ENCODE measurements around the gene LPCAT2.

The LPCAT2 gene

DNA sequence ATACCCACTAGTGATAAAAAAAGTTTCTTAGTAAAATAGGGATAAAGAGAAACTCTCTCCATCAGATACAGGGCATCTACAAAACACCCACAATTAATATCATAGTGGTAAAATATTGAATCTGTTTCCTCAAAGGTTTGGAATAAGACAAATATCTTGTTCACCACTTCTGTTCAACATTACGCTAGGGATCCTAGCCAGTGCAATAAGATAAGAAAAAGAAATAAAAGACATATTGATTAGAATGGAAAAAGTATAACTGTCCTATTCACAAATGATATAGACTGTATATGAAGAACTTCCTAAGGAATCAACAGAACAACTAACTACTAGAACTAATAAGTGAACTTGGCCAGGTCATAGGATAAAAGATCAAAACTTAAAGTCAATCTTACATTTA is 12.9 kb downstream of the LPCAT2 start:
- Histone ChIP-seq H3K9me3 (ENCODE audit: control insufficient read depth in 1 of 2, low read length in 2 of 2) (peaks cover 0 to 17% of the 10 kb centered on the region in 2 donors), H3K4me1 (ENCODE audit: control insufficient read depth in 1 of 2, insufficient read depth in 2 of 2, low read length in 2 of 2) (no peaks in the 10 kb centered on the region), H3K36me3 (ENCODE audit: control insufficient read depth in 1 of 2, insufficient read depth in 2 of 2, low read length in 2 of 2) (no peaks in the 10 kb centered on the region), H3K27me3 (ENCODE audit: control insufficient read depth in 1 of 2, insufficient read depth in 2 of 2, low read length in 2 of 2) (no peaks in the 10 kb centered on the region), H3K4me3 (ENCODE audit: low read depth in 1 of 2, low read length in 2 of 2) (no peak overlapping the region), H3K9ac (ENCODE audit: low read depth in 1 of 2, low read length in 2 of 2) (no peak overlapping the region), H3K27ac (ENCODE audit: low read depth, low read length) (no peak overlapping the region)

DNA sequence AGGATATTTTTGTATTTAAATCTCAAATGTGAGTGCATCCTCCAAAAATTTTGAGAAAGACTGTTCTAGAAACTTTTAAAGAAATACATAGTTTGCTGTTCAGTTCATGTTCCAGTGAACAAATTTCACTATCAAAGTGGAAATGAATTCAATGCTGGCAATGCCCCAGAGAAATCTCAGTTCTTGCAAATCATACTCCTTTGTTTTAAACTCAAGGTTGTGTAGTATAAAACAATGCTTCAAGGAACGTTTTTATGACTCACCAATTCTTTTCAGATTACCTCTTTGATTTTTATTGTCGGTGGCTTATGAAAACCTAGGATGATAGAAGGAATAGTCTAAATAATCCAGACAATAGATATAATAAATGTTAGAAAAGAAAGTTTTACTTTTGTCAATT is 17.6 kb downstream of the LPCAT2 start:
- Histone ChIP-seq H3K4me3 (ENCODE audit: low read depth in 1 of 2, low read length in 2 of 2) (no peak overlapping the region), H3K4me1 (ENCODE audit: control insufficient read depth in 1 of 2, insufficient read depth in 2 of 2, low read length in 2 of 2) (no peaks in the 10 kb centered on the region), H3K36me3 (ENCODE audit: control insufficient read depth in 1 of 2, insufficient read depth in 2 of 2, low read length in 2 of 2) (no peaks in the 10 kb centered on the region), H3K27me3 (ENCODE audit: control insufficient read depth in 1 of 2, insufficient read depth in 2 of 2, low read length in 2 of 2) (no peaks in the 10 kb centered on the region), H3K27ac (ENCODE audit: low read depth, low read length) (no peak overlapping the region), H3K9ac (ENCODE audit: low read depth in 1 of 2, low read length in 2 of 2) (no peak overlapping the region), H3K9me3 (ENCODE audit: control insufficient read depth in 1 of 2, low read length in 2 of 2) (peaks cover 0 to 11% of the 10 kb centered on the region in 2 donors)

DNA sequence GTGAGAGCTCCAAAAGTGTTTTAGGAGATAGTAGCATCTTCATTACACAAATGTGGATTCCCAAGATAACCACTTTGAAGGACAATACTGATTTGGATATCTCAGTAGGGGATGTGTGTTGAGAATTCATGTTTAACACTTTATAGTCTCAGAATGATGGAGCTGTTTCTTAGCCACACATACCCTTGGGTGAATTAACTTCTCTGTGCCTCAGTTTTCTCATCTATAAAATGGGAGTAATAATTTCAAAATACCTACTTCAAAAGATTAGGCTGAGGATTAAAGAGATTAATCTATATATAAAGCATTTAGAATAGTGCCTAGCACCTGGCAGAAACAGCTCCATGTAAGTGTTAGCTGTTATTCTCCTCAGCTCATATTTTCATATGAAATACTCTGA is 19.0 kb downstream of the LPCAT2 start:
- Histone ChIP-seq H3K27ac (ENCODE audit: low read depth, low read length) (no peak overlapping the region), H3K9me3 (ENCODE audit: control insufficient read depth in 1 of 2, low read length in 2 of 2) (no peaks in the 10 kb centered on the region), H3K36me3 (ENCODE audit: control insufficient read depth in 1 of 2, insufficient read depth in 2 of 2, low read length in 2 of 2) (no peaks in the 10 kb centered on the region), H3K9ac (ENCODE audit: low read depth in 1 of 2, low read length in 2 of 2) (no peak overlapping the region), H3K4me3 (ENCODE audit: low read depth in 1 of 2, low read length in 2 of 2) (no peak overlapping the region), H3K4me1 (ENCODE audit: control insufficient read depth in 1 of 2, insufficient read depth in 2 of 2, low read length in 2 of 2) (no peaks in the 10 kb centered on the region), H3K27me3 (ENCODE audit: control insufficient read depth in 1 of 2, insufficient read depth in 2 of 2, low read length in 2 of 2) (no peaks in the 10 kb centered on the region)

DNA sequence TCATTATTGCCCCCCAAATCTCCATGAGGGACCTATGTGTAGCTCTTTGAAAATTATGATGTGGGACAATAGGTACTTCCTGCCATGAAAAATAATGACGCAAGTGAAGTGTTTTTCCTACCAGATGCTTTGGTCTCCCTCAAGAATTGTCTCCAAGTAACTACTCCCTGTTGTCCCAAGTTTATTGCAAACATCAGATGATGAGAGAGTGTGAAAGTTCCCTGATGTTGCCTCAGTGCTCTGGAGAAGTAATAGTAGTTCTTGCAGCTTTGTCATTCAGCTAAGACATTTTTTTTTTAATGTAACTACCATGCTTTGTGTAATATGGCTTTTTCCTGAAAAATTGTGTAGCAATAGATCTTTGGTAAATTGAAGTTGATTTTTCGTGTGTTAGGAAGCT is 20.1 kb downstream of the LPCAT2 start:
- Histone ChIP-seq H3K9me3 (ENCODE audit: control insufficient read depth in 1 of 2, low read length in 2 of 2) (no peaks in the 10 kb centered on the region), H3K27me3 (ENCODE audit: control insufficient read depth in 1 of 2, insufficient read depth in 2 of 2, low read length in 2 of 2) (no peaks in the 10 kb centered on the region), H3K4me1 (ENCODE audit: control insufficient read depth in 1 of 2, insufficient read depth in 2 of 2, low read length in 2 of 2) (no peaks in the 10 kb centered on the region), H3K9ac (ENCODE audit: low read depth in 1 of 2, low read length in 2 of 2) (no peak overlapping the region), H3K27ac (ENCODE audit: low read depth, low read length) (no peak overlapping the region), H3K4me3 (ENCODE audit: low read depth in 1 of 2, low read length in 2 of 2) (no peak overlapping the region), H3K36me3 (ENCODE audit: control insufficient read depth in 1 of 2, insufficient read depth in 2 of 2, low read length in 2 of 2) (no peaks in the 10 kb centered on the region)

DNA sequence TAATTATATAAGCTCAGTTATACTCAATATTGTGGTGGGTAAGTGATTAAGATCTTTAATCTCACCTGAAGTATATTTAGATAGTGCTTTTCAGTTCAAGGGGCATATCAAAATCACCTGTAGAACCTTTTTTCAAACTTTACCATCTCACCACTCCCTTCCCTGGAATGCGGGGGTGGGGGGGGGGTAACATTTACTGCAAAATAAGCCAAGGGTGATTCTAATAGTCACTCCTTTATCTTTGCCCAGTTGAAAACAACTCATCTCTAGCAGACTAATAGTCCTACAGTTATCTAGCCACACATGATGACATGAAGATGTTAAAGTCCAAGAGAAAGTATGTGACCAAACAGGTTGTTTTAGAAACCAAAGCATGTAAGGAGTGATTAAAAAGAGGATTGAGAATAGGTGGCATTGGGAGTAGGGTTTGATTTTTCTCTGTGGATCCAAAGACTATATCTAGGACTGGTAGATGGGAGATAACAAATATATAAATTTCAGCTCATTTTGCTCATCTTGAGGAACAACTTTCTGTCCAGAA is 21.5 kb downstream of the LPCAT2 start:
- no peaks in the 10 kb centered on the region for H3K36me3 ChIP-seq (ENCODE audit: control insufficient read depth in 1 of 2, insufficient read depth in 2 of 2, low read length in 2 of 2)
- H3K4me3 ChIP-seq (ENCODE audit: low read depth in 1 of 2, low read length in 2 of 2) = no peak overlapping the region
- H3K9ac ChIP-seq (ENCODE audit: low read depth in 1 of 2, low read length in 2 of 2) = no peak overlapping the region
- no peaks in the 10 kb centered on the region for H3K9me3 ChIP-seq (ENCODE audit: control insufficient read depth in 1 of 2, low read length in 2 of 2)
- no peaks in the 10 kb centered on the region for H3K4me1 ChIP-seq (ENCODE audit: control insufficient read depth in 1 of 2, insufficient read depth in 2 of 2, low read length in 2 of 2)
- no peak overlapping the region for H3K27ac ChIP-seq (ENCODE audit: low read depth, low read length)
- no peaks in the 10 kb centered on the region for H3K27me3 ChIP-seq (ENCODE audit: control insufficient read depth in 1 of 2, insufficient read depth in 2 of 2, low read length in 2 of 2)

DNA sequence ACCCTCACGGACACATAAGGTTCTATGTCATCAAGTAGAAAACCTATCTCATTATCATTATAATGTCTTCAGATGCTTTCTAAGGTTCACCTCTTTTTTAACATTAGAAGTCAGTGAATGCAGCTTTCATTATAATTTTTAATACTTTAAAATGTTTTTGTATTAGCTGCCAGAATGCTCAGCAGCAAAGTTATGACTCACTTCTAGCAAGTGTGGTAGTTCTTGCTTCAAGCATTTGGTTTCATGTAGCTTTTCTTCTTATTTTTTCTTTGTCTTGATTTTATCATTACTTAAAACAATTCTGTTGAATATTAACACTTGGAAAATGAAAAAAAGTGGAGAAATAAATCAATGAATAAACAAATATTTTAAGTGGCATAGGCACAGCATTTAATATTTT is 23.4 kb downstream of the LPCAT2 start:
- no peaks in the 10 kb centered on the region for H3K9me3 ChIP-seq (ENCODE audit: control insufficient read depth in 1 of 2, low read length in 2 of 2)
- H3K36me3 ChIP-seq (ENCODE audit: control insufficient read depth in 1 of 2, insufficient read depth in 2 of 2, low read length in 2 of 2) = no peaks in the 10 kb centered on the region
- no peaks in the 10 kb centered on the region for H3K4me1 ChIP-seq (ENCODE audit: control insufficient read depth in 1 of 2, insufficient read depth in 2 of 2, low read length in 2 of 2)
- H3K27me3 ChIP-seq (ENCODE audit: control insufficient read depth in 1 of 2, insufficient read depth in 2 of 2, low read length in 2 of 2) = no peaks in the 10 kb centered on the region
- no peak overlapping the region for H3K9ac ChIP-seq (ENCODE audit: low read depth in 1 of 2, low read length in 2 of 2)
- no peak overlapping the region for H3K27ac ChIP-seq (ENCODE audit: low read depth, low read length)
- no peak overlapping the region for H3K4me3 ChIP-seq (ENCODE audit: low read depth in 1 of 2, low read length in 2 of 2)

DNA sequence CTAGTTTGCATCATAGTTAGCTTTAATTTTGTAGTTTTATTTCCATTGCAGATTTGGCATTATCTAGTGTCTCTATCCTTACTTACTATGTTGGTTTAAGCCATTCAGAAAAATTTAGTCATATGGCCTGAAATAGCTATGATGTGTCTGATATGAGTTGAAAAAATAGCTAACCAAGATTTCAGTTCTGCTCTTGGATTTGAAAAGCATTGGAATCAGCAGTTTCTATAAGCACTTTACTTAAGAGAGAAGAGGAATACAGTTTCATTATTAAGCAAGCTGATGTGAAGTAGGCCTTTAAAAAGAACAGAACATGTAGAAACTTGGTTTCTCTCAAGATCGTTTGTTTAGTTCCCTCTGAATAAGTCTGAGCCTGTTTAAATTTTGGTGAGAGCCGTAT is 25.9 kb downstream of the LPCAT2 start:
- no peaks in the 10 kb centered on the region for H3K36me3 ChIP-seq (ENCODE audit: control insufficient read depth in 1 of 2, insufficient read depth in 2 of 2, low read length in 2 of 2)
- H3K4me1 ChIP-seq (ENCODE audit: control insufficient read depth in 1 of 2, insufficient read depth in 2 of 2, low read length in 2 of 2) = no peaks in the 10 kb centered on the region
- no peaks in the 10 kb centered on the region for H3K9me3 ChIP-seq (ENCODE audit: control insufficient read depth in 1 of 2, low read length in 2 of 2)
- no peaks in the 10 kb centered on the region for H3K27me3 ChIP-seq (ENCODE audit: control insufficient read depth in 1 of 2, insufficient read depth in 2 of 2, low read length in 2 of 2)
- no peak overlapping the region for H3K27ac ChIP-seq (ENCODE audit: low read depth, low read length)
- no peak overlapping the region for H3K4me3 ChIP-seq (ENCODE audit: low read depth in 1 of 2, low read length in 2 of 2)
- no peak overlapping the region for H3K9ac ChIP-seq (ENCODE audit: low read depth in 1 of 2, low read length in 2 of 2)

DNA sequence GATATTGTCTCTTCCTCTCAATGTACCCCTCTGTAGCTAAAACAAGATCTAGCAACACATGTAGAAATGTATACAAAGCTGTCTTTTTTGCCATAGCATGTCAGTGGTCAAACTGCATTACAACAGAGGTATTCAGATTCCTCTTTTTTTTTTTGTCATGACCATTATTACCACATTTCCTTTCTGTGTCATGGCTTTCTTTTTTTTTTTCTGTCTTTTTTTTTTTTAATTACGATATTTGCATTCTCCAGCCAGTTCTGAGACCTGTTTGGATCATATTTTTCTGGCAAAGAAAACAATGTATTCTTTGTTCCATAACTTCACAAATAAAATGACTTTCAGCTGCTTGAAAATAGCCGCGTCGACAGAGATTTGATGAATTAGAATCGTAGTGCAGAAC is 30.2 kb downstream of the LPCAT2 start:
- Histone ChIP-seq H3K36me3 (ENCODE audit: control insufficient read depth in 1 of 2, insufficient read depth in 2 of 2, low read length in 2 of 2) (no peaks in the 10 kb centered on the region), H3K9ac (ENCODE audit: low read depth in 1 of 2, low read length in 2 of 2) (no peak overlapping the region), H3K9me3 (ENCODE audit: control insufficient read depth in 1 of 2, low read length in 2 of 2) (no peaks in the 10 kb centered on the region), H3K27ac (ENCODE audit: low read depth, low read length) (no peak overlapping the region), H3K4me1 (ENCODE audit: control insufficient read depth in 1 of 2, insufficient read depth in 2 of 2, low read length in 2 of 2) (no peaks in the 10 kb centered on the region), H3K27me3 (ENCODE audit: control insufficient read depth in 1 of 2, insufficient read depth in 2 of 2, low read length in 2 of 2) (no peaks in the 10 kb centered on the region), H3K4me3 (ENCODE audit: low read depth in 1 of 2, low read length in 2 of 2) (no peak overlapping the region)

DNA sequence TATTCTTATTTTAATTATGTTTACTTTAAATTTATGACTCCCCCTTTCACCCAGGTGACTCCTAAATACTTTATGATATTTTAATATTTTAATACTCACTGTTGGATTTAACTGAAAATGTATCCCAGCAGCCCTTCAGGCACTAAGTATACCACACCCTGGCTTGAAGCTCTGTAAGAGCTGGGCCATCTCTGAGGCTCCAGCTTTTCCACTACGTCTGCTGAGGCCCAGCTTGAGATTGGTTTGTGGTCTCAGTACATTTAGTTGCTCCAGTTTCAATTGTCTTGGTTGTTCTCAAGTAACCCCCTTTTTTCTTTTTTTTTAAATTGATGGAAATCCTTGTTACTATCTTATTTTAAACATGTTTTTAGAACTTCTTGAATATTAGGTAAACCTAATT is 30.6 kb downstream of the LPCAT2 start:
- Histone ChIP-seq H3K4me3 (ENCODE audit: low read depth in 1 of 2, low read length in 2 of 2) (no peak overlapping the region), H3K4me1 (ENCODE audit: control insufficient read depth in 1 of 2, insufficient read depth in 2 of 2, low read length in 2 of 2) (no peaks in the 10 kb centered on the region), H3K27me3 (ENCODE audit: control insufficient read depth in 1 of 2, insufficient read depth in 2 of 2, low read length in 2 of 2) (no peaks in the 10 kb centered on the region), H3K9me3 (ENCODE audit: control insufficient read depth in 1 of 2, low read length in 2 of 2) (no peaks in the 10 kb centered on the region), H3K36me3 (ENCODE audit: control insufficient read depth in 1 of 2, insufficient read depth in 2 of 2, low read length in 2 of 2) (no peaks in the 10 kb centered on the region), H3K27ac (ENCODE audit: low read depth, low read length) (no peak overlapping the region), H3K9ac (ENCODE audit: low read depth in 1 of 2, low read length in 2 of 2) (no peak overlapping the region)

DNA sequence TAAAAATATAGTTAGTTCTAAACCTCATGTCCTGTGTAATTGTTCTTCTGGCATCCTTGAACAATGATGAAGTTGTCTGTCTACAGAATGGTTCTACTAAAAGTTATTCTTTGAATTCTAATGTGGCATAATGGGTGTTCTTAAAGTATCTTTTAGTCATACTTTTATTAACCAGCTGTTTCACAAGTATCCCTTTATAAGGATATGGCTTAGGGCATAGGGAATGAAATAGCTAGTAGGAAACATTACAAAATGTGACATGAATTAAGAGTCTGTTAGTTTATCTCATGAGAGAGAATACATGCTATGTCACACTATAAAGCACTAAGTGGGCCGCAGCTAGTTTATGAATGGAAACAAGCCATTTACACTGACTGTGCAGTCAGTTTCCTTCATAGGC is 31.3 kb downstream of the LPCAT2 start:
- H3K36me3 ChIP-seq (ENCODE audit: control insufficient read depth in 1 of 2, insufficient read depth in 2 of 2, low read length in 2 of 2) = no peaks in the 10 kb centered on the region
- H3K4me1 ChIP-seq (ENCODE audit: control insufficient read depth in 1 of 2, insufficient read depth in 2 of 2, low read length in 2 of 2) = no peaks in the 10 kb centered on the region
- H3K27me3 ChIP-seq (ENCODE audit: control insufficient read depth in 1 of 2, insufficient read depth in 2 of 2, low read length in 2 of 2) = no peaks in the 10 kb centered on the region
- no peak overlapping the region for H3K9ac ChIP-seq (ENCODE audit: low read depth in 1 of 2, low read length in 2 of 2)
- no peak overlapping the region for H3K4me3 ChIP-seq (ENCODE audit: low read depth in 1 of 2, low read length in 2 of 2)
- no peak overlapping the region for H3K27ac ChIP-seq (ENCODE audit: low read depth, low read length)
- H3K9me3 ChIP-seq (ENCODE audit: control insufficient read depth in 1 of 2, low read length in 2 of 2) = no peaks in the 10 kb centered on the region

DNA sequence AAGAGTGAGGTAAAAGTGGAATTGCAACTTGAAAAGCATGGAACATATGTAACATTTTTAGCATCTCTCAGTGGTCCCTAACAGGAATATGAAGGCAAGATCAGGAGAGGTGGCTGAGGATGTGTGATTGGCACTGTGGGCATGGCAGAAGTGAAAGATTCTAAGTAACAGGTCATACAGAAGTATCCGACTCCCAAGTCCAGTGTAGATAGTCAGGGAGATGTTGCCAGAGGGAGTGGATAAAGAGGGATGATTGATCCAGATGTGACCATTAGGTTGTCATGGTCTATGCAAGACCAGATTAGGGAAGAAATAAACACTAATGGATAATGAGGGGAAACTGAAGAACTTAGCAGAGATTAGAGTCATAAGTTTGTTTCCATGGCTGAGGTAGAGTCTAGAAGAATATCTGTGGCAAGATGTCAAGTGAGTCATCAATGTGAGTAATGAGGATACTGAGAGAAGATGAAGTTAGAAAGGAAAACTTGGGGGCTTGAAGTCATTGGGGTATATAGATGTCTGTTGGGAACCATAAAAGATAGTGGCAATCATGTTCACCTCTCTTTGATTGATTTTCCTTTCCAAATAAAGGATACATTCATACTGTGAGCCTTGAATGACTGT is 33.7 kb downstream of the LPCAT2 start:
- H3K9me3 ChIP-seq (ENCODE audit: control insufficient read depth in 1 of 2, low read length in 2 of 2) = no peaks in the 10 kb centered on the region
- H3K27me3 ChIP-seq (ENCODE audit: control insufficient read depth in 1 of 2, insufficient read depth in 2 of 2, low read length in 2 of 2) = no peaks in the 10 kb centered on the region
- H3K4me1 ChIP-seq (ENCODE audit: control insufficient read depth in 1 of 2, insufficient read depth in 2 of 2, low read length in 2 of 2) = no peaks in the 10 kb centered on the region
- H3K27ac ChIP-seq (ENCODE audit: low read depth, low read length) = no peak overlapping the region
- peaks cover 0 to 2% of the 10 kb centered on the region in 2 donors for H3K36me3 ChIP-seq (ENCODE audit: control insufficient read depth in 1 of 2, insufficient read depth in 2 of 2, low read length in 2 of 2)
- H3K9ac ChIP-seq (ENCODE audit: low read depth in 1 of 2, low read length in 2 of 2) = no peak overlapping the region
- no peak overlapping the region for H3K4me3 ChIP-seq (ENCODE audit: low read depth in 1 of 2, low read length in 2 of 2)

Data from duodenal mucosa (tissue), 2 donors.